Globus pallidus (tissue), 1 donor: Measurements from ENCODE around the gene ATP5F1E.

Source experiments
- DNase-seq: peaks from one replicate; pipeline ENCODE4 v3.0.0-alpha.2; 2015; ENCODE audit warnings: low spot score

ATP5F1E gene

GRCh38 chr20:59032023-59032712 is at the start of gene ATP5F1E:
Gene ATP5F1E, minus strand, starts transcription at chr20:59032335. Its CDS starts 84 bp downstream, at chr20:59032251.
- DNase-seq = peak; percentile 96

DNA sequence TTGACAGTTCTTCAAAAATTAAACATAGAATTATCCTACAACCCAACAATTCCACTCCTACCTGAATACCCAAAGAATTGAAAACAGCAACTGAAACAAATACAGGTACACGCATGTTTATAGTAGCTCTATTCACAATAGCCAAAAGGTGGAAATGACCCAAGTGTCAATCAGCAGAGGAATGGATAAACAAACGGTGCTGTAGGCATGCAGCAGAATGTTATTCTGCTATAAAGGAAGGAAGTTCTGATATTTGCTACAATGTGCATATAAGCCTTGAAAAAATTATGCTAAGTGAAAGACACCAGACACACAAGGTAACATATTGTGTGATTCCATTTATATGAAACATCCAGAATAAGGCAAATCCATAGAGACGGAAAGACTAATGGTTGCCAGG is 48.9 kb upstream of the ATP5F1E start:
- no peak for DNase-seq

DNA sequence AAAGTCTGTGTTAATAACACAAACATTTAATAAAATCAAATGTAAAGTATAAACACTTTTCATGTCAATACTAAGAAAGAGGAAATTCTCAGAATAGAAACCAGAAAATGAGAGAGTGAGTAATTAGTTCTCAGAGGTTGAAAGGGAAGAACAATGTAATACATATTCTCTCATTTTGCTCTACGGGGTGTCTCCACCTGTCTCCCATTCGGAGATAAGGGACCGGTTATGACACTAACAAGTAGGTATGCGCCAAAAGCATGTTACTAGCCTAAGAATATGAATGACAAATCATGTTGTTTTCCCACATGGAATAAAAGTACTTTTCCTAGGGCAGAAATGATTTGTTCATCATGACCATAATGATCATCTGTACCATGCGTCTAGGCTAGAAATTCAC is 46.1 kb upstream of the ATP5F1E start:
- no peak for DNase-seq

DNA sequence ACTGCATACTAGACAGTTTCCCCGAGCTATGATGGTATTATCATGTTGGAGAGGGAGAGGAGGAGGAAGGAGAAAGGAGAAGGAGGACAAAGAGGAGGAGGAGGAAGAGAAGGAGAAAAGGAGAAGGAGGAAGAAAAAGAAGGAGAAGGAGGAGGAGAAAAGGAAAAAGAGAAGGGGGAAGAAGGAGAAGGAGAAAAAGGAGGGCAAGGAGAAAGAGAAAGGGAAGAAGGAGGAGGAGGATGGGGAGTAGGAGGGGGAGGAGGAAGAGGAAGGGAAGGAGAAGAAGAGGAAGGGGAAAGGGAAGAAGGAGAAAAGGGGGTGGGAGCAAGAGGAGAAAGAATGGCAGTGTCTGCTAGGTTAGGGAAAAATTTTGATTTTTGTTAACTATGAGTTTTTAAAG is 45.6 kb upstream of the ATP5F1E start:
- DNase-seq = no peak

GRCh38 chr20:59075934-59076508 is 43.9 kb upstream of the ATP5F1E start:
- DNase-seq = no peak

- DNase-seq = no peak
These were observed 42.3 kb upstream of the ATP5F1E start for GRCh38 chr20:59074456-59074855.

- no peak for DNase-seq
These were observed 41.4 kb upstream of the ATP5F1E start for GRCh38 chr20:59073582-59073981.

DNA sequence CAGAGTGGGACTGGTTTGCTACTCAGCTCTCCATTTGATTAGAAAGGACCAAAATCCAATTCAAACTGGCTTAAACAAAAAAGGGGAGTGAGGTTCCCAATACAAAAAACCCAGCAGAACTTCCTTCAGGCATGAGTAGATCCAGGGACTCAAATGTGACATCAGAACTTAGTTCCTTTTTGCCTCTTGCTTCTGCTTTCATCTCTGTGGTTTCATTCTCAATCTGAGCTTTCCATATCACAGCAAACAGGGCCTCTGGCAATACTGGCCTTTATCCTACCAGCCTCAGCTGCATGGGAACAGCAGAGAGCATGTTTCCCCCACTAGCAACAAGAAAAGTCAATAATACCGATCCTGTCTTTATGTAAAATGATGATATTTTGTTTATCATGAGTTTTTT is 39.1 kb upstream of the ATP5F1E start:
- DNase-seq = peak; percentile 30

DNA sequence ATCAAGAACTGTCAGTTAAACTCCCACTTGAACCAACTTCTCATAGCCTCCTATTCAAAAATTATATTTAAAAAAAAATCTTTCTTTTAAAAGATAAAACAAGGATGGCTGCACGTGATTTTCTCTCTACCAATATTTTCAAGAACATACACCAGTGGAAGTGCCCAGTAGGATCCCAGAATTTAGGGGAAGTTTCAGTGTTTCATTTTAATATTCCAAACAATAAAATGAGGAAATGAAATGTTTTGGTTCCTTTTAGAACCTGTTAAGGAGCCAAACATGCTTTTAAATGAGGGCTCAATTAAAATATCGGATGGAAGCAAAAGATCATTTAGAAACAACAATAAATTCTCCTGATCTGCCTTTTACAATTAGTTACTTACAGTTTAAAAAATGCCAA is 36.9 kb upstream of the ATP5F1E start:
- no peak for DNase-seq

DNA sequence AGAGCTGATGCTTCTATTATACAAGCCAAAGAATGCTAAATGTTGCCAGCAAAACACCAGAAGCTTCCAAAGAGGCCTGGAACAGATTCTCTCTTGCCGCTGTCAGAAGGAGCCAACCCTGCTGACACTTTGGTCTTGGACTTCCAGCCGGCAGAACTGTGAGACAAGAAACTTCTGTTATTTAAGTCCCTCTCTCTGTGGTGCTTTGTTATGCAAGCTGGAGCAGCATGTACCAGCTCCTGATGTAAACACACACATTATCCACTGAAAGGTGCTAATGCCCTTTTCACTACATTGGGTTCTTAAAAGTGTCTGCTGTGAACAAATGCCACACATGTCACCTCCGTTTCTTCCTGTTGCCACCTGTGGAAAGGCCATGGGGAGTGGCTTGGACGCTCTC is 36.4 kb upstream of the ATP5F1E start:
- DNase-seq = no peak

- no peak for DNase-seq
These were observed 32.1 kb upstream of the ATP5F1E start for GRCh38 chr20:59064214-59064722.

DNA sequence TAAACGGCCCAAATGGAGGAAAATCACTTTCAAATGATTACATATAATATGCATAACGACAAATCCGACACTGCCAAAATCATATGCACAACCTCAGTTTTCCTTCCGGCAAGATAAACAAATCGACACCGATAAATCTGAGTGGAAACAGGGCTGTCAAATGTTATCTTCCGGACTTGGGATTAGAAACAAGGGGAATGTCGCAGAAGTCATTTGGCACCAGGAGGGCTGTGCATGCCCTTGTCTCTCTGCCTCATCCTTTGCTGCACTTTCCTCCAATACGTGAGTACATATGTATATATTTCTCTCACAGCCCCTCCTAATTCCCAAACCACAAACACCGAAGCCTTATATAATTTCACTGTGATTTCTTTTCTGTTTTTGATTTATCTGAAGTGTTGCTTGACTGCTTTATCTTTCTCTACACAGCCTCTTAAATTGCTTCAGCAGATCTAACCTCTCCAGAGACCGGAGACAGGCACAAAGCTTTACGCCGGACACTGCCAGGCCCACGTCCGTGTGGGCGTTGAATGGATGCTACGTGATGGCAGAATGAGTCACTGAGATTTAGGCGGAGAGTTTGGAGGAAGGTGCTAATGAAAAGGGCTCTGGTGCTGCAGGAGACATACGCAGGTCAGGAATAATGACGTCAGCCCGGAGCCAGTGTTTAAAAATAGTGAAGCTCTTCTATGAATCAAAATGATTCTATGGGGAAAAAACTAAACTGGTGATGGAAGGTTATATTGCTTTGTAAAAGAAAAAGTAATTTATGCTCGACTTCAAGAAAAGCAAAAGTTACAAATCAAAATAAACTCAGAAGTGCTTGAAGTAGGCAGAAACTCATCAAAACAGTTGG is 31.5 kb upstream of the ATP5F1E start:
- DNase-seq = no peak

- no peak for DNase-seq
These were observed 29.9 kb upstream of the ATP5F1E start for GRCh38 chr20:59062081-59062480.

DNA sequence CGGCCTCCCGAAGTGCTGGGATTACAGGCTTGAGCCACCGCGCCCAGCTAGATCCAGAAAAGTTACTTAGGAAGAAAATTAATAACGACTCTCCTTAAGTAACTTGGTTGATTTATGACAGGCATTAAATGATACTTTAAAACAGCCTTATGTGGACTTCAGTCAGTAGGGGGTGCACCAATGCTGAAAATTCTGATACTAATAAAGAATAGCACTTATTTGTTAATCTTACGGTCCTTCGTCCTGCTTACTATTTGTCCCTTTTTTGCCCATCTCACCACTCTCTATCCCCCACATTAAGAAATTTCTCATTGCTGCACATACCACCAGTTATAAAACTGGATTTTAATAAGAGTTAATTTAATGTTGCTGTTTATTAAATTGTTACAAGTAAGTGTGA is 23.2 kb upstream of the ATP5F1E start:
- no peak for DNase-seq

DNA sequence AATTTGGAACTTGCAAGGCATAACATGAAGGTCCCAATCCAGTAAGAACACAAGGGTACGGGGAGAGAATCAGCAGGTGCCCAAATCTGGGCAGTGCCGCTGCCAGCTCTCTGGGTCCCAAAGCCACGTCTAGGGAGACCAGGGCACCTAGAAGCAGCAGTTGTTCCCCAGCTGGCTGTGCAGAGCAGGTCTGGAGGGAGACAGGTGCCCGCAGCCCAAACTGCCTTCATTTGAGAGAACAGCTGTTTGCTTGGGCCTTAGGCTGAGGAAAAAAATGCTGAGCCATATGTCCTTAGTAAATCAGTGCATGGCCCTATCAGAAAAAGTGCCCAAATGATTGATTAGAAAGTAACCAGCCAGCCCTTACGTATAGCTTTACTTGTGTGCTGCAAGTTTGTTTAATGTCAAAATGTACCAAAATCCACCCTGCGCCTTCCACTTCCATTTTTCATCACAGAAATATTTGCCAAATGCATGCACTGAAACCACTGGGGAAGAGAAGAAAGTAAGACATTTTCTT is 19.6 kb upstream of the ATP5F1E start:
- DNase-seq = no peak

- no peak for DNase-seq
These were observed 18.3 kb upstream of the ATP5F1E start for GRCh38 chr20:59050437-59050836.

- DNase-seq = no peak
These were observed 16.5 kb upstream of the ATP5F1E start for GRCh38 chr20:59048681-59049030.

DNA sequence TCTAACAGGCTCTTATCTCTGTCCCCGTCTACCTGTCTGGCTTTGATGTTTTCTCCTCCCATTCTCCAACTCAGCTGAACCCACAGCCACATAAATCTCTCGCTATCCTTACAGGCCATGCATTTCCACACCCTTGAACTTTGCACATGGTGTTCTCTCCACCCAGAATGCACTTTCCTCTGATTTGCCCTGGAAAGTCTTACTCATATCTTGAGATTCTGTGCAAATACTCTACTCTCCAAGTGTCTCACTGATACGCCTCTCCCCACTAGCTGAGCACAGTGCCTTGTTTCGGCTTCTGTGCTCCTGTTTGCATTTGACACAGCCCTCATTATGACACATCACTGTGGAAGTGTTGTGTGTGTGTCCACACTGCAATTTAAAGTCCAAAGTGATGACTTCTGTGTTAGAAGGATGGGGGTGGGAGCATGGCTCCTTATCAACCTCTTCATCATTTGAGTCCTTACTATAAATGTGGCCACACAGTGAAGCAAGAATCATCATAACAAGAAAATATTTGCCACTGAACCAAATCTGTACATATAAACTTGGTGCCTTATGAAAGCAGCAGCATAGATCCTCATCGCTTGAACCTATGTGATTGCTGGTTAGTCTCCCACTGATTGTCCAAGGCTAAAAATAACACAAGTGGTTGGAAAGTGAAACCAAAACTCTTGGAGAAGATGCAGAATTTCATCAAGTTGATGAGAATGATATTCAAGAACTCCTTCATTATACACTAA is 16.0 kb upstream of the ATP5F1E start:
- DNase-seq = no peak

DNA sequence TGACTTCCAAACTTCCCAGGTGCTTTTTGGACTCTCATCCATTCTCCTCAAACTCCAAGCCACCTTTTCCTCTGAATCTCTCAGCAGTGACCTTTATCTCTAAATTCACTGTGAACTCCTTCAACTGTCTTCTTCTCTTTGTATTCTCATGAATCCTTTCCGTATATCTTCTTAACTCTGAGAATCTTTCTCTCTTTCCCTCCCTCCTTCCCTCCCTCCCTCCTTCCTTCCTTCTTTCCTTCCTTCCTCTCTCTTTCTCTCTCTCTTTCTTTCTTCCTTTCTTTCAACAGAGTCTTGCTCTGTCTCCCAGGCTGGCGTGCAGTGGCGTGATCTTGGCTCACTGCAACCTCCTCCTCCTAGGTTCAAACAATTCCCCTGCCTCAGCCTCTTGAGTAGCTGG is 14.7 kb upstream of the ATP5F1E start:
- no peak for DNase-seq

- DNase-seq = no peak
These were observed 12.7 kb upstream of the ATP5F1E start for GRCh38 chr20:59044796-59045195.

- no peak for DNase-seq
These were observed 12.2 kb upstream of the ATP5F1E start for GRCh38 chr20:59044295-59044694.

GRCh38 chr20:59043698-59044097 is 11.6 kb upstream of the ATP5F1E start:
- no peak for DNase-seq
